K562 (cell line): ENCODE measurements around the gene TMEM192. TPM values are rescaled to one million over a fixed set of nuclear protein-coding genes. Genes with fewer than 3 reads are reported as not detected.

ENCODE experiments used
- ATAC-seq: fragments of 200-7000 bp; cut with Tn5 transposase; 3 replicates; pipeline ENCODE4 v1.9.1; 2020; ENCODE audit warnings: moderate library complexity
- BruUV-seq: library from RNA; stranded (reverse); fragments of 400-500 nt; replicated peaks from 2 replicates; lab custom pipeline; 2021; lab: Mats Ljungman, UMichigan
- CTCF ChIA-PET: fragments of 300-600 bp; formaldehyde crosslinking; extraction: SDS; loops from one replicate; lab custom pipeline; 2021; ENCODE audit warnings: low intra/inter-chr PET ratio; lab: Yijun Ruan, JAX
- POLR2A ChIA-PET: fragments of 300-600, 350-650 bp; sonication (Branson Sonifier 250); formaldehyde crosslinking; extraction: SDS; loops from one replicate; lab custom pipeline; 2021; ENCODE audit warnings: antibody characterized with exemption, inconsistent platforms; lab: Yijun Ruan, JAX
- DNase-seq, 4 experiments: peaks; one replicate each; pipeline versions ENCODE4 v3.0.0 to v3.0.0-alpha.2; 2011 to 2018; ENCODE audit warnings: low spot score in 3 of 4, mixed read lengths in 3 of 4; ENCODE audit errors: extremely low read depth in 1 of 4
- FAIRE-seq: peaks from 2 replicates; lab custom pipeline; 2011; peaks lifted over from hg19 to GRCh38; lab: Jason Lieb, UNC
- H2AFZ ChIP-seq: 2 replicates; pipeline ENCODE4 v1.6.0; 2011; ENCODE audit warnings: low read depth, low read length, control low read depth, inconsistent platforms
- H3K27ac ChIP-seq: fragments of 200-600 bp; 3 replicates; pipeline ENCODE4 v1.8.0; 2011; ENCODE audit warnings: low read depth, mild to moderate bottlenecking, control low read depth, inconsistent platforms, low read length, moderate library complexity, mixed read lengths; ENCODE audit errors: extremely low read depth
- H3K27me3 ChIP-seq, 2 experiments: fragments of 300-600 bp in 1 of 2; 2 replicates in 1 of 2; 3 replicates in 1 of 2; pipeline versions ENCODE4 v1.6.0 to v1.8.0; 2011; ENCODE audit warnings: inconsistent platforms in 2 of 2, low read length in 2 of 2, mild to moderate bottlenecking in 1 of 2, mixed read lengths in 1 of 2, moderate library complexity in 1 of 2; ENCODE audit not compliant: control insufficient read depth in 2 of 2, insufficient read depth in 2 of 2
- H3K36me3 ChIP-seq: fragments of 300-600 bp; 3 replicates; pipeline ENCODE4 v1.8.0; 2011; ENCODE audit warnings: mild to moderate bottlenecking, low read length, inconsistent platforms; ENCODE audit not compliant: control insufficient read depth, insufficient read depth
- H3K4me1 ChIP-seq, 2 experiments: fragments of 200-600 bp in 1 of 2; replicated peaks in 1 of 2; 2 replicates in 1 of 2; 3 replicates in 1 of 2; pipeline versions ENCODE4 v1.5.1 to v1.8.0; 2011; ENCODE audit warnings: inconsistent platforms in 2 of 2, low read length in 2 of 2, mild to moderate bottlenecking in 1 of 2, mixed read lengths in 1 of 2, moderate library complexity in 1 of 2; ENCODE audit not compliant: control insufficient read depth in 2 of 2, insufficient read depth in 2 of 2
- H3K4me2 ChIP-seq: 2 replicates; pipeline ENCODE4 v1.6.1; 2011; ENCODE audit warnings: low read length, control low read depth, inconsistent platforms, mixed read lengths; ENCODE audit not compliant: insufficient read depth
- H3K4me3 ChIP-seq: fragments of 200-600 bp; sonication (generic), shearing (Covaris generic); 2 replicates; pipeline ENCODE4 v1.5.1; 2016; ENCODE audit warnings: control low read depth, inconsistent platforms
- H3K79me2 ChIP-seq: fragments of 200-600 bp; 3 replicates; pipeline ENCODE4 v1.8.0; 2011; ENCODE audit warnings: low read length, inconsistent platforms; ENCODE audit not compliant: control insufficient read depth, insufficient read depth
- H3K9ac ChIP-seq, 2 experiments: 2 replicates each; pipeline versions ENCODE4 v1.6.0 to v1.6.1; 2011; ENCODE audit warnings: low read depth in 2 of 2, low read length in 2 of 2, control low read depth in 1 of 2, inconsistent platforms in 1 of 2, mild to moderate bottlenecking in 1 of 2, mixed read lengths in 1 of 2; ENCODE audit not compliant: insufficient read depth in 1 of 2
- H3K9me1 ChIP-seq: one replicate; pipeline ENCODE4 v1.6.0; 2011; ENCODE audit warnings: inconsistent platforms, mild to moderate bottlenecking, low read length, moderate library complexity; ENCODE audit not compliant: control insufficient read depth, insufficient read depth
- H3K9me3 ChIP-seq: replicated peaks from 2 replicates; pipeline ENCODE4 v1.5.1; 2011; ENCODE audit warnings: low read depth, low read length, inconsistent platforms; ENCODE audit not compliant: control insufficient read depth, insufficient read depth
- H4K20me1 ChIP-seq: replicated peaks from 2 replicates; pipeline ENCODE4 v1.6.1; 2011; ENCODE audit warnings: low read length, inconsistent platforms, mixed read lengths; ENCODE audit not compliant: control insufficient read depth, insufficient read depth
- CBFA2T2 ChIP-seq: fragments of 450-650 bp; conservative IDR thresholded peaks from 2 replicates; pipeline ENCODE4 v1.6.1; 2017; ENCODE audit warnings: mild to moderate bottlenecking
- CBFA2T3 ChIP-seq: fragments of 450-650 bp; IDR thresholded peaks from 2 replicates; pipeline ENCODE4 v1.6.1; 2017
- ETS2 ChIP-seq: IDR thresholded peaks from 2 replicates; pipeline ENCODE4 v1.6.1; 2016; ENCODE audit warnings: borderline replicate concordance, missing genetic modification characterization, mild to moderate bottlenecking, moderate library complexity, missing compliant biosample characterization; ENCODE audit not compliant: poor library complexity, severe bottlenecking
- IRF9 ChIP-seq: fragments of 450-650 bp; IDR thresholded peaks from 2 replicates; pipeline ENCODE4 v1.6.1; 2016; ENCODE audit warnings: missing biosample characterization, missing genetic modification characterization
- LCOR ChIP-seq: sonication (generic); formaldehyde crosslinking; IDR thresholded peaks from 2 replicates; pipeline ENCODE4 v1.8.0; 2022; ENCODE audit warnings: mild to moderate bottlenecking, missing genetic modification reagents
- MYBL2 ChIP-seq, 2 experiments: fragments of 450-650 bp in 1 of 2; sonication (generic) in 1 of 2; formaldehyde crosslinking in 1 of 2; IDR thresholded peaks; 2 replicates each; pipeline versions ENCODE4 v1.6.1 to v1.8.1; 2017 to 2022; ENCODE audit warnings: borderline replicate concordance in 1 of 2, inconsistent platforms in 1 of 2, low read depth in 1 of 2, mild to moderate bottlenecking in 1 of 2, missing genetic modification reagents in 1 of 2, moderate library complexity in 1 of 2
- NR2C1 ChIP-seq, 2 experiments: fragments of 450-650 bp; IDR thresholded peaks; 2 replicates each; pipeline ENCODE4 v1.6.1; 2017; ENCODE audit warnings: mild to moderate bottlenecking in 2 of 2, antibody characterized with exemption in 1 of 2, inconsistent platforms in 1 of 2, missing compliant biosample characterization in 1 of 2, missing genetic modification characterization in 1 of 2
- ZNF184 ChIP-seq: sonication (generic); formaldehyde crosslinking; IDR thresholded peaks from 2 replicates; pipeline ENCODE4 v1.5.0; 2020; ENCODE audit warnings: missing genetic modification reagents
- in situ Hi-C: fragments of 300-500 bp; cut with MboI; formaldehyde crosslinking; loops from 4 replicates; pipeline ENCODE4 v1.15.0; 2018; ENCODE audit warnings: inconsistent platforms, mixed read lengths
- intact Hi-C: fragments of 100-400 bp; cut with micrococcal nuclease; formaldehyde crosslinking; loops from 2 replicates; pipeline ENCODE4 v1.14.2; 2022
- polyA plus RNA-seq, 8 experiments: library from polyadenylated mRNA; depleted of rRNA in 4 of 8; stranded (reverse) in 5 of 8; unstranded in 3 of 8; fragments of >200 nt; fragmentation: Nextera tagmentation in 2 of 8; fragmentation: Illumina TruSeq in 1 of 8; extraction: Ambion mirVana in 2 of 8; extraction: Trizol in 1 of 8; gene quantifications; 2 replicates each; pipeline versions ENCODE4 v1.2.1 to v1.2.3, GENCODE V29; 2011 to 2014; ENCODE audit warnings: inconsistent platforms in 1 of 8, missing spikeins in 1 of 8
- total RNA-seq, 7 experiments: library from RNA; depleted of rRNA in 6 of 7; stranded (reverse); fragments of >200 nt in 6 of 7; fragmentation: Illumina TruSeq in 2 of 7; extraction: Trizol in 2 of 7; gene quantifications; 2 replicates each; pipeline versions ENCODE4 v1.2.1 to v1.2.3, GENCODE V29; 2011 to 2021; ENCODE audit warnings: low replicate concordance in 1 of 7

Gene TMEM192
- total and polyA plus RNA-seq, 9 of the 15 experiments (the other 6 are each of a cell fraction or from before 2014, with no cell fraction given) = 4.4 to 28.5 (median 13.3) TPM

- TF ChIP-seq CBFA2T2 = no peak
- no peak for TF ChIP-seq LCOR (CRISPR knock-in tag)
- TF ChIP-seq ZNF184 = no peak
- no peak for TF ChIP-seq ETS2 (tag)
- TF ChIP-seq MYBL2 (IDR thresholded peaks at IDR 0.05; ENCODE audit: low read depth) = no peak
- no peak for TF ChIP-seq MYBL2 (CRISPR knock-in tag; IDR thresholded peaks at IDR 0.05; ENCODE audit: borderline replicate concordance)
- no peak for TF ChIP-seq IRF9 (tag)
- TF ChIP-seq, all 486 proteins: peak for 0
These were observed 44.2 kb upstream of the TMEM192 start (continued) for GRCh38 chr4:165156906-165157305.

GRCh38 chr4:165154482-165154881 lies 41.8 kb upstream of the TMEM192 start:
- ATAC-seq = no peak

More at GRCh38 chr4:165154482-165154881, 41.8 kb upstream of the TMEM192 start:
- H3K27me3 ChIP-seq = peaks cover 0 to 13% of the 10 kb centered on the region in 2 experiments; a peak in 2 of 5 replicates
- no peak overlapping the region for H3K9ac ChIP-seq
- no peak for DNase-seq
- H3K36me3 ChIP-seq = no peaks in the 10 kb centered on the region
- H3K27ac ChIP-seq = no peak overlapping the region
- H3K4me1 ChIP-seq = no peaks in the 10 kb centered on the region
- no peak overlapping the region for H2AFZ ChIP-seq
- BruUV-seq = no TSS peak
- in situ Hi-C loops (no loop called here), intact Hi-C loops (no loop called here)
- H3K4me3 ChIP-seq = no peak overlapping the region
- H3K9me3 ChIP-seq = no peaks in the 10 kb centered on the region
- H3K79me2 ChIP-seq = no peaks in the 10 kb centered on the region
- no peak for TF ChIP-seq NR2C1 (IDR thresholded peaks at IDR 0.05)
- no peak for TF ChIP-seq NR2C1 (tag; IDR thresholded peaks at IDR 0.05)
- TF ChIP-seq CBFA2T3 = peak; percentile 55
- ChIA-PET POLR2A (no interaction called here), CTCF (no interaction called here)
- no peaks in the 10 kb centered on the region for H4K20me1 ChIP-seq
- FAIRE-seq = no peak
- no peak overlapping the region for H3K4me2 ChIP-seq
- H3K9me1 ChIP-seq = no peaks in the 10 kb centered on the region
